Inflammatory macrophage treated with lipopolysaccharide for 1 hour (primary cell): ENCODE results near the gene PHOSPHO2.
"Not testable (repeated sequence)": the region's sequence is repeated elsewhere in the genome, so short reads cannot be mapped to it uniquely, and the experiment has no call there.

ENCODE experiments used
- DNase-seq, 2 donors: peaks; one replicate each; pipeline ENCODE4 v3.0.0-alpha.2; 2020 to 2022

The PHOSPHO2 gene

GRCh38 chr2:169684712-169685111 is 9.6 kb upstream of the PHOSPHO2 start:
- not testable (repeated sequence) for DNase-seq

DNA sequence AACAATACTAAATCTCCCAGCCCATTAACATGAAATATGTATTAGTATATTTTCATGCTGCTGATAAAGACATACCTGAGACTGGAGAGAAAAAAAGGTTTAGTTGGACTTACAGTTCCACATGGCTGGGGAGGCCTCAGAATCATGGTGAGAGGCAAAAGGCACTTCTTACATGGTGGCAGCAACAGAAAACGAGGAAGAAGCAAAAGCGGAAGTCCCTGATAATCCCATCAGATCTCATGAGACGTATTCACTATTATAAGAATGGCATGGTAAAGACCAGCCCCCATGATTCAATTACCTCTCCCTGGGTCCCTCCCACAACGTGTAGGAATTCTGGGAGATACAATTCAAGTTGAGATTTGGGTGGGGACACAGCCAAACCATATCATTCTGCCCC is 7.4 kb upstream of the PHOSPHO2 start:
- DNase-seq = not testable (repeated sequence)

- not testable (repeated sequence) for DNase-seq
These were observed 6.3 kb upstream of the PHOSPHO2 start for GRCh38 chr2:169687943-169688342.

DNA sequence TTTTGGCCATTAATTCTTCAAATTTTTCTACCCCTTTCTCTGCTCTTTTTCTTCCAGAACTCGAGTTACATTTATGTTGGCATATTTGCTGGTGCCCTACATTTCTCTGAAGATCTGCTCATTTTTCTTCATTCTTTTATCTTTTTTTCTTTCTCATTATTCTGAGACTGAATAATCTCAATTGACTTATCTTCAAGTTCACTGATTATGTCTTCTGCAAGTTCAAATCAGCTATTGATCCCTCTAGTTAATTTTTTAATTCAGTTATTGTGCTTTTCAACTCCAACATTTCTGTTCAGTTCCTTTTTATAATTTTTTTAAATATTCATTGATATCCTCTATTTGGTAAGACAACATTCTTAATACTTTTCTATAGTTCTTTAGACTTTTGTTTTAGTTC is 3.3 kb upstream of the PHOSPHO2 start:
- DNase-seq = no peak

- no peak for DNase-seq
These were observed 1.6 kb upstream of the PHOSPHO2 start for GRCh38 chr2:169692718-169693117.

DNA sequence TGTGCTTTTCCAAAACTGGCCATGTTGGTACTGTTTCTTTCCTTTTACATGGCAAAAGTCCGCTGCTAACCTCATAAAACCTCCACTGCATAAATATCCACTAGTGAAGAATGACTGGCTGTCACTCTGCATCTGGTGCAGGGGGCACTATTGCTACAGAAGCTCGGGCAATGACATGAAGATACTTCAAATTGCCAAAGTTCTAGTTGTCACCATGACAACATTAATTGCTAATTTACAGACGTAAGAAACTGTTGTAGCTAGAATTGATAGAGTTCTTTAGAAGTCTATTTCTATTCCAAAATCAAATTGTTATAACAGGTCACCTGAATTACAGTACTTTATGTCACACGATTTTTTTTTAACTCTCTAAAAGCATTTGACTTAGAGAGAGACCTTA is 909 bp upstream of the PHOSPHO2 start:
- DNase-seq = no peak

DNA sequence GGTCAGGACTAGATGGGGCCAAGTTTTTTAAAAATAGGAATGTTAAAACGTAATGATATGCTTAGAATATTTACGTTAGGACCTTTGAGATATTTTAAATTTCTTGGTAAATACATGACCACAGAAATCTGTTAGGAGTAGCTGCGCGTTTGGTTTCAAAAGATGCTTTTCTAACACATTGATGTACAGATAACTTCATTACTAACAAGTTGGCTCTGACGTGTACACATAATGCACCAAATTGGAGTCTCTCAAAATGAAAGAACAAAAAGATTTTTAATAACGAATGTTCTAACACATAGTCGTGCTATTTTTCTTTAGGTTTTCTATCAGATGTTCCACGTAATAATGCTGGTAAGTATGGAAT is 608 bp downstream of the PHOSPHO2 start:
- no peak for DNase-seq

DNA sequence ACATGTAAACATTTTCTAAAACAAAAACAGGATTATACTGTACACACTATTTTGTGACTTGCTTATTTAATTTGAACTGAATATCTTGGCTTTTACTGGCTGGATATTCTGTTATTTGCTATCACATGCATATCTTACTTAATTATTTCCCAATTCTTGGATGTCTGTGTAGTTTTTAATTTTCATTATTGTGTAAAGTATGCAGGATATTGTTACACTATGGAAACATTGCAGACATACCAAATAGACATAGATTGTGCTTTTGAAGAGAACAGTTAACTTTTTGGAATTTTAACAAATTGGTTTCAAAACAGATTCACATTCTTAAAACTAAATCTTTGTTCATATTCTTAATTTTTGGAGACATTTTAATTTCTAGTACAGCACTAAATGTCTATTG is 2.1 kb downstream of the PHOSPHO2 start:
- DNase-seq = no peak

DNA sequence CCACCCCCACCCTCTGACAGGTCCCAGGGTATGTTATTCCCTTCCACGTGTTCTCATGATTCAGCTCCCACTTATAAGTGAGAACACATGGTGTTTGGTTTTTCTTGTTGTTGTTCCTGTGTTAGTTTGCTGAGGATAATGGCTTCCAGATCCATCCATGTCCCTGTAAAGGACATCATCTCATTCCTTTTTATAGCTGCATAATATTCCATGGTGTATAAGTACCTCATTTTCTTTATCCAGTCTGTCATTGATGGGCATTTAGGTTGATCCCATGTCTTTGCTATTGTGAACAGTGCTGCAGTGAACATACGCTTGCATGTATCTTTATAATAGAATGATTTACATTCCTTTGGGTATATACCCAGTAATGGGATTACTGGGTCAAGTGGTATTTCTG is 4.9 kb downstream of the PHOSPHO2 start:
- DNase-seq = not testable (repeated sequence)

- DNase-seq = no peak
These were observed 8.7 kb downstream of the PHOSPHO2 start for GRCh38 chr2:169702996-169703395.

DNA sequence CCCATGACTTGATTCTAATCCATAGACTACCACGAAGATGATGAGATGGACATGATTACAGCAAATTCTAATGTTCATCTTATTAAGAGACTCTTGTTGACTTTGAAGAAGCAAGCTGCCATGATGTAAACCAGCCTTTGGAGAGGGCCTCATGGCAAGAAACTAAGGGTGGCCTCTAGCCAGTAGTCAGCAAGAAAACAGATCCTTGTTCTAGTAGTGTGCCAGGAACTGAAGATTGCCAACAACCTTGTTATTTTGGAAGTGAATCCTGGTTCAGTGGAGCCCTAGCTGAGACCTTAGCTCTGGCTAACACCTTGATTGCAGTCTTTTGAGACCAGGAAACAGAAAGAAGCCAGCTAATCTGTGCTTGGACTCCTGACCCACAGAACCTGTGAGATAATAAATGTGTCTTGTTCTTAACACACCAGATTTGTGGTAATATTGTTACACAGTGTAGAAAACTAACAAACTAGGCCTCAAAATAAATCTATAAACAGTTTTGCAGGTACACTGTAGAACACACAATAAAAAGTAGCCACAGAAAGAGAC is 10.0 kb downstream of the PHOSPHO2 start:
- no peak for DNase-seq

GRCh38 chr2:169705927-169706326 is 11.7 kb downstream of the PHOSPHO2 start:
- DNase-seq = no peak

GRCh38 chr2:169707626-169708025 is 13.4 kb downstream of the PHOSPHO2 start:
- DNase-seq = no peak

GRCh38 chr2:169709331-169709730 is 15.1 kb downstream of the PHOSPHO2 start:
- DNase-seq = no peak

GRCh38 chr2:169709981-169710380 is 15.7 kb downstream of the PHOSPHO2 start:
- DNase-seq = no peak

GRCh38 chr2:169711751-169712509 is 17.7 kb downstream of the PHOSPHO2 start:
- no peak for DNase-seq

DNA sequence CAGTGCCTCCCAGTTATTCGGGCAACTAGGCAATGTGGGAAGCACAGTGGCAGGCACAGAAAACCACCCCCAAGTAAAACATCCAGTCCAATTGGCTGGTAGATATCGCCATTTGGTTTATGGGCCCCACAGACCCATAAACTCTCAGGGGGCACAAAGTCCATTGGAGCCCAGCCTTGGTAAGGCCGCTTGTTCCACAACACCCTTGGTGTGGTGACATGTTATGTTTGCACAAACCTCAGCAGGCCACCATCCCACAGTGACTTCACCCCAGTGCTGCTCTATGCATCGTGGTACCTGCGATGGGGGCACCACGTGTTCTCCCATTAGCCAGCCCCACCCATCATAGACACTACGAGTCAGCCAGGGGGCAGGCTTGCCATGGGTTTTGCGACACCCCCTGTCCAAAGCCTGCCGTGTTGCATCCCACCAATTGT is 18.5 kb downstream of the PHOSPHO2 start:
- DNase-seq = no peak

DNA sequence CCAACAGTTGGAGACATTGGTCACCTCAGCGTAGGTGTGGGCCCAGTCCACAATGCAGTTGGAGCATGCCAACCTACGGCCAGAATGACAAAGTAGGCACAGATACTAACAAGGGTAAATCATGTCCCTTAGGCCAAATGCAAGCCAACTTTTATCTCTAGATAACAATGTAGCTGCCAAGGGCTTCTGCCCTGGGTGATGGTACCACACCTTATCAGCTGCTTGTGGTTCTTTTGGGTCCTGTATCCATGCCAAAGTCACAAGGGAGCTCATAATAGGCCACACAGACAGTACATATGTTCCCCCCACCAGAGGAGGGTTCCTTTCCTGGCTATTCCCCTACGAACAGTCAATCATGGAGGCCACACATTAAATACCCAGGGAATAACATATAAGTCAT is 19.1 kb downstream of the PHOSPHO2 start:
- no peak for DNase-seq

- no peak for DNase-seq
These were observed 20.4 kb downstream of the PHOSPHO2 start for GRCh38 chr2:169714699-169715098.

GRCh38 chr2:169715379-169716237 is 21.3 kb downstream of the PHOSPHO2 start:
- no peak for DNase-seq

- no peak for DNase-seq
These were observed 22.1 kb downstream of the PHOSPHO2 start for GRCh38 chr2:169716238-169716886.

GRCh38 chr2:169716938-169717690 is 22.8 kb downstream of the PHOSPHO2 start:
- DNase-seq = no peak

GRCh38 chr2:169717691-169718063 is 23.4 kb downstream of the PHOSPHO2 start:
- DNase-seq = no peak
